HepG2 (cell line): Measurements from ENCODE around the gene APOA1. TPM values are rescaled to one million over a fixed set of nuclear protein-coding genes. Genes with fewer than 3 reads are reported as not detected.

Source experiments
- FOXJ3 ChIP-seq: sonication (generic); formaldehyde crosslinking; IDR thresholded peaks from 2 replicates; pipeline ENCODE4 v1.4.0; 2020; ENCODE audit warnings: missing genetic modification reagents, mild to moderate bottlenecking, borderline replicate concordance
- GABPB1 ChIP-seq: IDR thresholded peaks from 2 replicates; pipeline ENCODE4 v1.6.1; 2016; ENCODE audit warnings: mild to moderate bottlenecking, missing genetic modification reagents, moderate library complexity, missing compliant biosample characterization
- HNRNPUL1 ChIP-seq: fragments of 200-400 bp; formaldehyde crosslinking; IDR thresholded peaks from 2 replicates; pipeline ENCODE4 v1.6.1; 2017; ENCODE audit warnings: low read depth, mild to moderate bottlenecking, low read length, moderate library complexity
- KDM1A ChIP-seq: IDR thresholded peaks from 2 replicates; pipeline ENCODE4 v1.6.1; 2016; ENCODE audit warnings: missing compliant biosample characterization
- RBAK ChIP-seq: sonication (generic); formaldehyde crosslinking; IDR thresholded peaks from 2 replicates; pipeline ENCODE4 v1.5.1; 2020; ENCODE audit warnings: mild to moderate bottlenecking, missing genetic modification reagents
- TBX2 ChIP-seq: sonication (generic); formaldehyde crosslinking; IDR thresholded peaks from 2 replicates; pipeline ENCODE4 v1.5.0; 2020; ENCODE audit warnings: missing genetic modification reagents, mild to moderate bottlenecking, borderline replicate concordance
- ZBTB40 ChIP-seq, 2 experiments: fragments of 450-650 bp in 1 of 2; sonication (generic) in 1 of 2; formaldehyde crosslinking in 1 of 2; IDR thresholded peaks; 2 replicates each; pipeline versions ENCODE4 v1.6.1 to v1.8.0; 2016 to 2022; ENCODE audit warnings: antibody characterized with exemption in 1 of 2, mild to moderate bottlenecking in 1 of 2, missing genetic modification reagents in 1 of 2
- ZBTB8A ChIP-seq: sonication (generic); formaldehyde crosslinking; IDR thresholded peaks from 2 replicates; pipeline ENCODE4 v1.4.0; 2020; ENCODE audit warnings: mild to moderate bottlenecking, low read depth, missing genetic modification reagents, borderline replicate concordance
- ZFYVE20 ChIP-seq: sonication (generic); formaldehyde crosslinking; IDR thresholded peaks from 2 replicates; pipeline ENCODE4 v1.8.0; 2023; ENCODE audit warnings: low read depth, mild to moderate bottlenecking, moderate library complexity, missing genetic modification reagents, borderline replicate concordance
- ZNF33B ChIP-seq: sonication (generic); formaldehyde crosslinking; IDR thresholded peaks from 2 replicates; pipeline ENCODE4 v1.5.1; 2020; ENCODE audit warnings: mild to moderate bottlenecking, missing genetic modification reagents
- ZNF44 ChIP-seq: sonication (generic); formaldehyde crosslinking; IDR thresholded peaks from 2 replicates; pipeline ENCODE4 v1.5.1; 2020; ENCODE audit warnings: mild to moderate bottlenecking, missing genetic modification reagents
- ZNF841 ChIP-seq: sonication (generic); formaldehyde crosslinking; IDR thresholded peaks from 2 replicates; pipeline ENCODE4 v1.8.1; 2023; ENCODE audit warnings: missing genetic modification reagents, borderline replicate concordance
- polyA plus RNA-seq, 8 experiments: library from polyadenylated mRNA; depleted of rRNA in 3 of 8; stranded (reverse) in 7 of 8; unstranded in 1 of 8; fragments of >200 nt; fragmentation: Illumina TruSeq in 4 of 8; extraction: Trizol in 4 of 8; gene quantifications; 2 replicates each; pipeline versions ENCODE4 v1.2.1 to v1.2.3, GENCODE V29; 2011 to 2016; ENCODE audit warnings: low read depth in 4 of 8, missing spikeins in 1 of 8, mixed read lengths in 1 of 8; ENCODE audit not compliant: insufficient read depth in 1 of 8
- total RNA-seq, 5 experiments: library from RNA; depleted of rRNA; stranded (reverse); fragments of >200 nt; fragmentation: Illumina TruSeq; extraction: Trizol; gene quantifications; 2 replicates each; pipeline ENCODE4 v1.2.3, GENCODE V29; 2016; ENCODE audit warnings: low read depth in 1 of 5
- TF ChIP-seq, protein P1 (sequence below): sonication (generic); formaldehyde crosslinking; IDR thresholded peaks from 2 replicates; pipeline ENCODE4 v1.4.0; 2020; ENCODE audit warnings: missing genetic modification reagents, borderline replicate concordance
- TF ChIP-seq, protein P2 (sequence below): sonication (generic); formaldehyde crosslinking; IDR thresholded peaks from 2 replicates; pipeline ENCODE4 v1.9.0; 2021; ENCODE audit warnings: missing genetic modification reagents, borderline replicate concordance

APOA1 gene
- total and polyA plus RNA-seq, 2 of the 13 experiments (the other 11 are each of a cell fraction or from before 2014, with no cell fraction given): 1,973 to 5,485 TPM

GRCh38 chr11:116833816-116834534 lies 3.4 kb downstream of the APOA1 start (continued):
- TF ChIP-seq, protein P1, sequence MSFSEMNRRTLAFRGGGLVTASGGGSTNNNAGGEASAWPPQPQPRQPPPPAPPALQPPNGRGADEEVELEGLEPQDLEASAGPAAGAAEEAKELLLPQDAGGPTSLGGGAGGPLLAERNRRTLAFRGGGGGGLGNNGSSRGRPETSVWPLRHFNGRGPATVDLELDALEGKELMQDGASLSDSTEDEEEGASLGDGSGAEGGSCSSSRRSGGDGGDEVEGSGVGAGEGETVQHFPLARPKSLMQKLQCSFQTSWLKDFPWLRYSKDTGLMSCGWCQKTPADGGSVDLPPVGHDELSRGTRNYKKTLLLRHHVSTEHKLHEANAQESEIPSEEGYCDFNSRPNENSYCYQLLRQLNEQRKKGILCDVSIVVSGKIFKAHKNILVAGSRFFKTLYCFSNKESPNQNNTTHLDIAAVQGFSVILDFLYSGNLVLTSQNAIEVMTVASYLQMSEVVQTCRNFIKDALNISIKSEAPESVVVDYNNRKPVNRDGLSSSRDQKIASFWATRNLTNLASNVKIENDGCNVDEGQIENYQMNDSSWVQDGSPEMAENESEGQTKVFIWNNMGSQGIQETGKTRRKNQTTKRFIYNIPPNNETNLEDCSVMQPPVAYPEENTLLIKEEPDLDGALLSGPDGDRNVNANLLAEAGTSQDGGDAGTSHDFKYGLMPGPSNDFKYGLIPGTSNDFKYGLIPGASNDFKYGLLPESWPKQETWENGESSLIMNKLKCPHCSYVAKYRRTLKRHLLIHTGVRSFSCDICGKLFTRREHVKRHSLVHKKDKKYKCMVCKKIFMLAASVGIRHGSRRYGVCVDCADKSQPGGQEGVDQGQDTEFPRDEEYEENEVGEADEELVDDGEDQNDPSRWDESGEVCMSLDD (CRISPR knock-in tag): no peak
- TF ChIP-seq ZFYVE20 (CRISPR knock-in tag) (peak; percentile 25; the same call in 1 of the 2 replicates), FOXJ3 (CRISPR knock-in tag) (no peak), HNRNPUL1 (no peak), ZNF44 (no peak), TBX2 (CRISPR knock-in tag) (peak; percentile 81; the same call in 1 of the 2 replicates), ZBTB40 (IDR thresholded peaks at IDR 0.05) (no peak), ZBTB40 (CRISPR knock-in tag; IDR thresholded peaks at IDR 0.05) (no peak), RBAK (no peak), ZNF33B (CRISPR knock-in tag) (no peak), ZNF841 (CRISPR knock-in tag) (peak; percentile 91), KDM1A (CRISPR knock-in tag) (0 out of 2 replicates have a peak, but pooled peaks have one; percentile 28), GABPB1 (CRISPR knock-in tag) (peak; percentile 41), ZBTB8A (CRISPR knock-in tag) (no peak)
- TF ChIP-seq, protein P2, sequence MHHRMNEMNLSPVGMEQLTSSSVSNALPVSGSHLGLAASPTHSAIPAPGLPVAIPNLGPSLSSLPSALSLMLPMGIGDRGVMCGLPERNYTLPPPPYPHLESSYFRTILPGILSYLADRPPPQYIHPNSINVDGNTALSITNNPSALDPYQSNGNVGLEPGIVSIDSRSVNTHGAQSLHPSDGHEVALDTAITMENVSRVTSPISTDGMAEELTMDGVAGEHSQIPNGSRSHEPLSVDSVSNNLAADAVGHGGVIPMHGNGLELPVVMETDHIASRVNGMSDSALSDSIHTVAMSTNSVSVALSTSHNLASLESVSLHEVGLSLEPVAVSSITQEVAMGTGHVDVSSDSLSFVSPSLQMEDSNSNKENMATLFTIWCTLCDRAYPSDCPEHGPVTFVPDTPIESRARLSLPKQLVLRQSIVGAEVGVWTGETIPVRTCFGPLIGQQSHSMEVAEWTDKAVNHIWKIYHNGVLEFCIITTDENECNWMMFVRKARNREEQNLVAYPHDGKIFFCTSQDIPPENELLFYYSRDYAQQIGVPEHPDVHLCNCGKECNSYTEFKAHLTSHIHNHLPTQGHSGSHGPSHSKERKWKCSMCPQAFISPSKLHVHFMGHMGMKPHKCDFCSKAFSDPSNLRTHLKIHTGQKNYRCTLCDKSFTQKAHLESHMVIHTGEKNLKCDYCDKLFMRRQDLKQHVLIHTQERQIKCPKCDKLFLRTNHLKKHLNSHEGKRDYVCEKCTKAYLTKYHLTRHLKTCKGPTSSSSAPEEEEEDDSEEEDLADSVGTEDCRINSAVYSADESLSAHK (CRISPR knock-in tag): no peak
